DMS79 treated with DMSO at 0.1 percent for 48 hours (cell line): Measurements from ENCODE around the gene LRRC15.

ENCODE experiments used
- DNase-seq: peaks from one replicate; lab custom pipeline; 2025; lab: John Stamatoyannopoulos, UW

LRRC15 gene

DNA sequence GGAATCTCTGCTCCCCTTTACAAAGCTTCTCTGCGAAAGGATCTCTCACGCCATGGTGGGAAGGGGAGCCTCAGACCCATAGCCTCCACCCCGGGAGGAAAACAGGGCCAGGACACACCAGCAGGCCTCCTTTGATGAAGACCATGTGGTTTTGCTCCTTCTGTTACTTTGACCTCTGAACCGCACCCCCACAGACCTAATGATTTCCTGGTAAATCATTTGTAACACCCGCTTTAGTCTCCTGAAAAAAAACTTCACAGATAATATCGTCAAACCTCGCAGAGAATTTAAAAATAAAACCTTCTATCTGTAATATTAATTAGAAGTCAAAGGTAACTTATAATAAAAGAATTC lies 36.7 kb downstream of the LRRC15 start:
- no peak for DNase-seq

DNA sequence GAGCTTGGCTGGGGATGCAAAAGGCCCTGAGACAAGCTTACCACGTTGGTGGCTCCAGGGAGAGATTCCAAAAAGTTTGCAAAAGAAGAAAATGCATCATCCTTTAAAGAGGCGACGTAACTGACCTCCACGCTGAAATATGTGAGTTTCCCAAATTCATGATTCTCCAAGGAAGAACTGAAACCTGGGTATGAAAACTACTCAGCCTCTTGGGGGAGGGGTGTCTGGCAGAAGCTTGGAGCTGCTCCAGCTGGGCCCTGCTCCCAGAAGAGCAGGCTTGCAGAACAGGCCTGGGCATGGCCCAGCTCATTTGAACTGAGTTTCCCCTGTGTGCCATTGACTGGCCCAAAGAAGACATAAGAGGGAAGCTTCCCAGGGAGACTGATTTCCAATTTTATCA lies 39.0 kb downstream of the LRRC15 start:
- no peak for DNase-seq

DNA sequence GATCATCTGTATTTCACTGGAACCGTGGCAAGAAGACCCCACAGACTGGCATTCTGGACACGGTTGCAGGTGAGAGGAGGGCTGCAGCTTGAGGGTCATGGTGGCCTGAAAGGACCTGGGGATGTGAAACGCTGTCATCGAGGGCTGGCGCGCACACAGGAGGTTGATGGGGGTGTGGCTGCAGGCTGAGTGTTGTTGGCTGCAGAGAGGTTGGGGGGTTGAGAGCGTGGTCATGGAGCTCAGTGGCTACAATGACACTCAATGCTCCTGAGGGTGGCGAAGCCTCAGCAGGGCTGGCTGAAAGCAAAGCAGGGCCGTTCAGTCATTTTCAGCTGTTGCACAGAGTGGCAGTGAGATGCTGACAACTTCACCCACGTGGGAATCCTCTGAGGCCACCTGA lies 39.4 kb downstream of the LRRC15 start:
- no peak for DNase-seq

DNA sequence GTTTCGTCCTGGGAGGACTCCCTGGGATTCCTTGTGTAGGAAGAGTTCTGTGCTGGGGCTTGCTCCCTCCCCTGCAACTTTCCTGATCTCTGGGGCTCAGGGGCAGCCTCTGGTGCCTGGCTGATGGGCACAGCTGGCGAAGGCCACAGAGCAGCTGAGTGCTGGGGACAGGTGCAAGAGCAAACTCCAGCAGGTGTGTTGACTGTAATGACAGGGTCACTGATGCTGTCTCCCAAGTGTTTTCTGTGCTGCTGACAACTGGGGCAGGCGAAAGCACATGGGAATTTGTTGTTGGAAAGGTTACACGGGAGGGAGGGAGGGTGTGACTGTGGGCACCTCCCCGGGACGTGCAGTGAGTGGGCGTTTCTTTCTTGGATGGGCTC lies 40.0 kb downstream of the LRRC15 start:
- no peak for DNase-seq

DNA sequence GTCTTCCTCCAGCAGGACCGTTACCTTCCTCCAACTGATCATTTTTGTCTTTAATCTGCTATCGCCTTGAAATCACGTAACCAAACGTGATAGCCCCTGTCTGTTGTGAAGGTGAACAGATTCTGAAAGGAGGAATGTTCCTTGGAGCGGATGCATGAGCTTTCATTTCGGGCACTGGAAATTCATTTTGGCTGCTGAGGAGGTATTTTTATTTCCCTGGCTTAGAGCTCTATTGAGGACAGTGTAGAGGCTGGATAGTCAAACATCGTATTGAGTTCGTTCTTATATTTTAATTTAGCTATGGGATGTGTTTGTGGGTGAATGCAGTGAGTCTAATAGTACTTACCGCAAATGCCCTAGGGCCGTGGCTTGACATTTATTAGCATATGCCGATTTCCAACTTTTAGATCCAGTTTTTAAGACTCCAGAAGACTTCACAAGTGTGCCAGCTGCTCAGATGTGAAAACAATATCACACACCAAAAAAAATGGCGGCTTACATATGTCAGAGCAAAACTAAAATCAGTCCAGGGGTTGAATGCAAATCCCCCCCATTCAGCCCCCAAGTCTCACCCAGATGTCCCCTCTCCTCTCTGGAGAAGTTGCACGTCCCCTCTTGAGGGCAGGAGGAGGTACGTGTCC lies 40.5 kb downstream of the LRRC15 start:
- no peak for DNase-seq

DNA sequence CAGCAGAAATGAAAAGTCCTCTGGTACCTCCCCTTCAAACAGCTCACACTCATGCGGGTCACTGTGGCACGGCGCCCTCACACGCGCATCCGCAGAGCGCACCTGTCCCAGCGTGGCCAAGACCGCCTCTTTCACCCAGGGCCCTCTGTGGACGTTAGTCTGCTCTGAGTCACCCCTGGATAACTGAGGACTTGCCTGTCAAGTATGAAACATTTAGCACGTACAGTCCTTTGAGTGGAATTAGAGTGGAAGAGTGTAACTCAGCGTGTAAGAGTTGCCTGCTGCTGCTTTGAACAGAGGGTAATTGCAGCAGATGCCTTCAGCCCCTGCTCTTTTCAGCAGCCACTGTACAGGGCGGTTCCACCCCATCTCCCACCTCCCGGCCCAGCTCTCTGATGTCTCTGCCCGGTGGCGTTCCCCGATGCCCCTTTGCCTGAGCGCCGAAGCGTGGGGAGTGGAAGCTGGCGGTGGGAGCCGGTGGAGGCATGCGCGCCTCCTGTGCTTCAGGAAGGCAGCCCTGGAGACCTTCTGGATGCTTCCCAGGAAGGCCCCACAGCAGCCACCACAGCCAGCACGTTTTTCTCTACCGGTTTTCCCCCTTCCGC lies 41.4 kb downstream of the LRRC15 start:
- DNase-seq, result no peak

DNA sequence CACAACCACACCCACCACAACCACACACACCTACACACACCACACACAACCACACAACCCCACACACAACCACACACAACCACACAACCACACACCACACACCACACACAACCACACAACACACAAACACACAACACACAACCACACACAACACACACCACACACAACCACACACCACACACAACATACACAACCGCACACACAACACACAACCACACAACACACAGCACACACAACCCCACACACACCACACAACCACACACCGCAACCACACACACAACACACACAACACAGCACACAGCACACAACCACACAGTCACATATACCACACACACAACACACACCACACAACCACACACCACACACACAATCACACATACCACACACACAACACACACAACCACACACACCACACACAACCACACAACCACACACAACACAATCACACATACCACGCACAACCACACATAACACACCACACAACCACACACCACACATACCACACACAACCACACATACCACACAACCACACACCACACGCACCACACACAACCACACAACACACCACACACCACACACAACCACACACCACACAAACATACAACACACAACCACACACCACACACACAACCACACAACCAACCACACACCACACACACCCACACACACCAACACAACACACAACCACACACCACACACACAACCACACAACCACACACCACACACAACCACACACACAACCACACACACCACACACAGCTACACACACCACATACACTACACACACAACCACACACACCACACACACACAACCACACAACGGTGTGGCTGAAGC lies 42.1 kb downstream of the LRRC15 start:
- DNase-seq, result no peak

DNA sequence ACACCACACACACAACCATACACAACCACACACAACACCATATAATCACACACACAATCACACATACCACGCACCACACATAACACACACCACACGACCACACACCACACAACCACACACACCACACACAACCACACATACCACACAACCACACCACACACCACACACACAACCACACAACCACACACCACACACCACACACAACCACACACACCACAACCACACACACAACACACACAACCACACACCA lies 42.6 kb downstream of the LRRC15 start:
- no peak for DNase-seq

DNA sequence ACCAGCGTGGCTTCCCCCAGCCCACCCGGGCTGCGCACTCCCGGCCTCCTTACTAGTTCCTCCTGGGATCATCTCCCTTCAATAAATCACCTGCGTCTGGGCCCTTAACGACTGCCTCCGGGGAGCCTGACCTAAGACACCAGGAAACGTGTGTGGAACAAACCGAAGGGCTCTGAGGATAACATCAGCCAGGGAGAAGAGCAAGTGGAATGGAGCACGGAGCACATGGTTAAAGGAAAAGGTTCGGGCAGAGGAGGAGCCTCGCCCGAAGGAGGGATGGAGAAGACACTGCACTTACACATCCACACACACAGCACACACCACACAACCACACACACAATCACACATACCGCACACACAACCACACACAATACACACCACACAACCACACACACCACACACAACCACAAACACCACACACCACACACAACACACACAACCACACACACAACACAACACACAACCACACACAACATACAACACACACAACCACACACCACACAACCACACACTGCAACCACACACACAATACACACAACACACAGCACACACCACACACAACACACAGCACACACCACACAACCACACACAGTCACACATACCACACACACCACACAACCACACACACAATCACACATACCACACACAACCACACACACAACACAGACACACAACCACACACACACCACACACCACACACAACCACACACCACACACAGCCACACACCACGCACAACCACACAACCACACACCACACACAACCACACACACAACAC lies 43.2 kb downstream of the LRRC15 start:
- no peak for DNase-seq

DNA sequence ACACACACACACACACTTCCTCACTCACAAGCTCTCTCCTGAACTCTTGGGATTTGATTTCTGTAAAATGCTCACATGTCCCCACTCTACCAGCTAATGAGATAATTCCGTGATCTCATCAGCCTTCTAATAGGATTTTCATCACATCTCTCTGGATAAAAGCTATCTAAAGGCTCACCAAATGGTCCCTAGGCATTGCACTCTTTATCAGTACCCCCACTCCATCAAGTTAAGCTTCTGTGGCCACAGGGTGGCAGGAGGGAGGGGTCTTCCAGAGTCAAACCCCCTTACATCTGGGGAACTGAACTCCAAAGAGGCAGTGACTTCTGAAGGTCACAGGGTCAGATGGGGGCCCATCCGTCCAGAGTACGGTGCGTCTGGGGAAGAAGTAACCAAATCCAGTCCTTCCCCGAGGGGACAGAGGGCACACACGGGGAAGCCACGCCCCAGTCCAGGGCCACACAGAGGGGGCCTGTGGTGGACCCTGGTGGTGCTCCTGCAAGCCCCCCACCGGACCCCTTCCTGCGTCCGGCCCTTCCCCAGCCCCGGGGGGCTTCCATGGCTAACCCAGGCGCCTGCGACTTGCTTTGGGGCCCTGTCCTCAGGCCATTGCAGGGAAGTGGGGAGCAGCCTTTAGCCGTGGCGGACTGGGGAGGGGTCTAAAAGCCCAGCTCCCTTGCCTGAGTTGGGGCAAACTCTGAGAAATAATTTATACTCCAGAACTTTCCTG lies 44.0 kb downstream of the LRRC15 start:
- DNase-seq, result no peak

DNA sequence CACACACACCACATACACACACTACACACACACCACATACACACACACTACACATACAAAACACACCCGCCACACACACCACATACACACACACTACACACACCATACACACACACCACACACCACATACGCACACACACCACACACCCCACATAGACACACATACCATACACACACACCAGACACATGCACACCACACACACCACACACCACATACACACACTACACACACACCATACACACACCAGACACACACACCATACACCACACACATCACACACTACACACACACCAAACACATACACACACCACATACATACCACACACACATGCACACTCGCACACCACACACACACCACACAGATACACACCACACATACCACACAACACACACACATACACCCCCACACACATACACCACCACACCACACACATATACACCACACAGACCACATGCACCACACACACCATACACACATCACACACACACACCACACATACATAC lies 44.7 kb downstream of the LRRC15 start:
- DNase-seq, result no peak

DNA sequence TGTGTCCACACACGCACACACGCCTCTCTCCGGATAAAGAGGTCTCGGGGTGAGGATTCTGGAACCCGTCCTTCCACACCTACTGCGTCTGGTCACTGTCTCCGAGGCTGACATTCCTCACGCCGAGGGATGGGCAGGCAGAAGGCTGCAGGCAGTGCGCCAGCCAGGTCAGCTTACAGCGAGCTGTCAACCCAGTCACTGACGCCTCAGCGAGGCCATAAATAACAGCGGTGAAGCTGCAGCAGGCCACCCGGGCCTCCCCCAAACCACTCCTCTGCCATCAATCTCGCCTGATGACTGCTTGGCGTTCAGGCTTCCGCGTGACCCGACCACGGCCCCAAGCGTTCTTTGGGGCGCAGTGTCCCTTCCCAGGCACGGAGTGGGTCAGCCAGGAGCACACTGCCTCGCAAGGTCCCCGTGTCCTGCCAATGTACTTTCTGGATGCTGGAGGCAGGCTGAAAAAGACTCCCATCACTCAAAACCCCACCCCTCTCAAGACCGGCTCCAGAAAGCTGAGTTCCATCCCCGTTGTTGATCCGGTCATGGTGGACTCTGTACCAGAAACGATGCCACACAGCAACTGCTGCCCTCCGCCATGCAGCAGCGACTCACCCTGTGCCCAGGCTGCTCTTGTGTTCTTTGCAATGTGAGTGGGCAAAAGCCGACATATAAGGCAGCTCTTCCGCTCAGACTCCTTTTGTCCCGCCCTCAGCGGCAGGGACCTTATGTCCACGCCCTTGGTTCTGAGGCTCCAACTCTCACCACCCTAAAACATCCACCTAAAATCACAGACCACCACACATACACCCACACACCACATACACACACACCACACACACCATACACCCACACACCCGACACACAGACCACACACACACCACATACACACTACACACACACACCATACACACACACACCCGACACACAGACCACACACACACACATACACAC lies 45.5 kb downstream of the LRRC15 start:
- DNase-seq, result no peak

DNA sequence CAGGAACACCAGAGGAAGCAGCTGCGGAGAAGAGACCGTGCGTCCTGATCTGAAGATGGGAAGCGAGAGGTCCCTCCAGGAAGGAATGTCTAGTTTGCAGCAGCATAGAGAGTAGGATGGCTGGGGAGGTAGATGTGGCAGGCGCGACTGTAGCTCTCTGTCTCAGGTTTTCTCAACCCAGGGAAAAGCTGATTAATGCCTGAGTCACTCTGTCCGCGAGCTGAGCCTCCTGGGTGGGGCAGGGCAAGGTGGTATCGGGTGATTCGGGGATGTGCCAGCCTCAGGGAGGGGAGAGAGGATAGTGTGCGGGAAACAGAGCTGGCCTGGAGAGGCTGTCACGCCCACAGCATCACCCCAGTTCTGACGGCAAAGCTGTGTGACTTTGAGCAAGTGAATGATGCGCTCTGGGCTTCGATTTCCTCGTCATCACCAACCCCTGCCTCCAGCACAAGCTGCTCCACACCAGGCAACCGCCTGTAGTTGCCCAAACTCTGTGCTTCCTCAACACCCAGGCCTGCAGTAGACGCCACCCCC lies 46.8 kb downstream of the LRRC15 start:
- DNase-seq, result no peak

DNA sequence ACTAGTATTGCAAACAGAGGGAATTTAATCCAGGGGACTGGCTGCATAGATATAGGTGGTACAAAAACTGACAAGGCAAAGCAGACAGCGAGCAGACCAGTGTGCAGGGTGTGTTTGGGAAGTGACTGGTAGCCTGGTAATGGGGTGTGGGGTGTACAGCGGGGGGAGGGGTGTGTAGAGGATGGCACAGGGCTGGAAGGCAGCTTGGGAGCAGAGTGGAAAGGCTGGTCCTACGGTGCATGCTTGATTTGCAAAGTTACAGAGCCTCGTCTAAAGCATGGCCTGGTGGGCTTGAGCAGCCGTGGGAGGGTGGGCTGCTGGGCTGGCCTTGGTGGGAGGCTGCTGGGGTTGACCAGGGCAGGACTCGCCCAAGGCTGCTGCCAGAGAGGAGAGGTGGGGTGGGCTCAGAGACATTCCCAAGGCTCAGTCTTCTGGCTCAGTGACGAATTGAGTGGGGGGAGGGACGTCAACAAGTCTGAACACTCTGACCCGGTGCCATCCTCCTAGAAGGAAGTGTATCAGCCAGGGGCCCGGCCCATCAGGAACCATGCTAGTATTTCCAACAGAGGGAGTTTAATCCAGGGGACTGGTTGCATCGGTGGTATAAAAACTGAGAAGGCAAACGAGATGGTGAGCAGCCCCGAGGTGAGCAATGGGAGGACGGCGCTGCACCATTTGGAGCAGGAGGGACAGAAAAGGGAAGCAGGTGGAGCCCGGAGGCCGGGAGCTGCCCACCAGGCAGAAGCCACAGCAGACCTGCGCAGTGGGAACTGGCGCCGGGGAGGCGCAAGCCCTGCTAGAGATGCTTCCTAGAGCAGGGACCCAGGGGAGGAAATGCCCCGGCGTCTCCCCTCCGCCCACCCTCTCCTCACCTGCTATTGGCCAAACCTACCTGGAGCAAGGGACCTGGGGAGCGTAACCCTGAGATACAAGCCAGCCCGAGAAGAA lies 47.6 kb downstream of the LRRC15 start:
- DNase-seq, result no peak

DNA sequence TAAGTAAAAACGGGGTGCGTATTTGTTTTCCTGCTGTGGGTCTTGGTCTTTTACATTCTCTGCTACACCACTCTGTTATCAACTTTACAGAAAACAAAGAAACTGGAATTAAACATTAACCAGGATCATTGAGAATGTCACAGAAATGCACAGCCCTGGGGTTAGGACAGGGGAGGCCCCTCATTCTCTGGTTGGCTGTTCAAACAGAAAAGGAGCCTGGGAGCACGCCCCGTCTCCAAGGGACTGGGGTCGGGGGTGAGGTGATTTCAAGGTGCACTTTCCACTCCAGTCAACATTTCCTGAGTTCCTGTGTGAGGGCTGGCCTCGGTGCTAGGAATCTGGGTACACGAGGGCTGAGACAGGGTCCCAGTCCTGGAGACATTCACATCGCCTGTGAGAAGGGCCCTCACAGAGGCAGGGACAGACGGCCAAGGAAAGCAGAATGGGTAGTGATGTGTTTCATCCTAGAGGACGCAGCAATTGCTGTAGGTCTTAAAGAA lies 48.7 kb downstream of the LRRC15 start:
- DNase-seq, result no peak

DNA sequence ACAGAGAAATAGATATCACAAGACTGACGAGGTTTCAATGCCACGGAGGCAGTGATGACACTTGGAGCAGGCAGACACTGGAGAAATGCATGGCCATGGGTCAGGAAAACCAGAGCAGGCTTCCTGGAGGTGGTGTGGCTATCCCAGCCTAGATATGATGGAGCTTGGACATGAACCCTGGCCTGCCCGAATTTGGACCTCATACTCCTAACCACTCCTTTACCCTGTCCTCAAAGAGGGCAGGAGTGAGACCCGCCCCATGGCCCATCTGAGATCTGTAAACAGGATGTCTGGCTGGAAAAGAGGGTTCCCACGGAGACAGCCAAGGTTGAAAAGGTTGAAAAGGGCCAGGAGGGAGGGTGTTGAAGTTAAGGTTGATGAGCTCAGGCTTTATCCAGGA lies 49.4 kb downstream of the LRRC15 start:
- no peak for DNase-seq

DNA sequence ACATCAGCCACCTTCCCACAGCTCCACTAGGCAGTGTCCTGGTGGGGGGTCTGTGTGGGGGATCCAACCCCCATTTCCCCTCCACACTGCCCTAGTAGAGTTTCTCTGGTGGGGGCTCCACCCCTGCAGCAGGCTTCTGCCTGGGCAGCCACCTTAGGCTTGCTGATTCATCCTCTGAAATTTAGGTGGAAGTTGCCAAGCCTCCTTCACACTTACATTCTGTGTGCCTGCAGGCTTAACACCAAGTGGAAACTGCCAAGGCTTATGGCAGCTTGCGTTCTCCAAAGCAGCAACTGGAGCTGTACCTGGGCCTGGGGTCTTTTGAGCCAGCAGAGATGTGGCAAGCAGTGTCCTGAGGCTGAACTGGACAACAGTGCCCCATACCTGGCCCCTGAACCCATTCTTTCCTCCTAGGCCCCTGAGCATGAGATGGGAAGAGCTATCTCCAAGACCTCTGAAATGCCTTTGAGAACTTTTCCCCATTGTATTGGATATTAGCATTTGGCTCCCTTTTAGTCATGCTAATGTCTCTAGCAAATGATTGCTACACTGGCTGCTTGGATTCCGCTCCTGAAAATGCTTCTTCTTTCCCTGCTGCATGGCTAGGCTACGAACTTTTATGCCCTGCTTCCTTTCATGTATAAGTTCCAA lies 50.9 kb downstream of the LRRC15 start:
- DNase-seq, result no peak

DNA sequence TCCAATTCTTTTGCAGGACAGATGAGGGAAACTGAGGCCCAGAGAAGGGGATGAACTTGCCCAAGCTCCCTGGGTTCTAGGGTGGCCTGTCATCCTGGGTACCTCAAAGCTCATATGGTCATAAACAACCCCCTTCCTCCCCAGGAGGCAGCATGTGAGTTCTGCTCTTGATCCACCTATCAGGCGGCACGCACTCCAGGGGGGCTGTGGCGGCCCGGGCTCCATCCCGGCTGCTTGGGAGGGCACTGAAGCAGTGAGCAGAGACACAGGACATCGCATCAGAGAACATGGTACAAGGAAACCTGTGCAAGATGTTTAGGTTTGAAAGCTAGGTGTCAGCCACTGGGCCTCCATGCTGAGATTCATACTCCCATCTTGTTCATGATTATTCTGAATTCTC lies 52.6 kb downstream of the LRRC15 start:
- DNase-seq, result no peak

DNA sequence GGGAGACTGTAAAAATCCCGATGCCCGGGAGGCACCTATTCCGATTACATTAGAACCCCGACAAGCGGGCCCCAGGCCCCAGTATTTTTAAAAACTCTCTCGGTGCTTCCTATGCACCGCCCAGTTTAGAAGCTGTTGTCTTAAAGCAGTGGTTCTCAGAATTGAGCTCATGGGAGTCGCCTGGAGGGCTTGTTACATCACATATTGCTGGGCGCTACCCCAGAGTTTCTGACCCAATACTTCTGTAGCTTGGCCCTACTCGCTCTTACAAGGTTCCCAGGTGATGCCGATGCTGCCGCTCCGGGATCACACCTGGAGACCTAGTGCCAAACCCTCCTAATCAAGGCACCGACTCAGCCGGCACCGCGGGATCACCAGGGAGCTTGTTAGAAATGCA lies 53.6 kb downstream of the LRRC15 start:
- DNase-seq, result no peak
